ENCODE measurements around the gene C1QTNF2.
"Not testable (repeated sequence)": the region's sequence is repeated elsewhere in the genome, so short reads cannot be mapped to it uniquely, and the experiment has no call there.

The C1QTNF2 gene

DNA sequence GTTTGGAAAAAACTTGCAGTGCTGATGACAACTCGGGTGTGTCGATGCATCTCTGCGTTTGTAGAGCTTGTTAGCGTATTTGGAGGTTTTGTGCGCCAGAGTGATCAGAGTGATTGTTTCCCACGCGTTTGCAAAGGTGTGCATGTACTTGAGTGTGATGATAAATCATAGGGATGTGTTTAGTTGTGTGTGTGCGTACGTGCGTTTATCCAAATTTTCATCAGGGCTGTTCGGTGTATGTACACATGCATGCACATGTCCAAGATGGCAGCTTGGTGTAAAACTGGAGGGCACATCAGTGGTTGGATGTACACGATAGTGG, 248 bp upstream of the C1QTNF2 start:
- no peak for DNase-seq

DNA sequence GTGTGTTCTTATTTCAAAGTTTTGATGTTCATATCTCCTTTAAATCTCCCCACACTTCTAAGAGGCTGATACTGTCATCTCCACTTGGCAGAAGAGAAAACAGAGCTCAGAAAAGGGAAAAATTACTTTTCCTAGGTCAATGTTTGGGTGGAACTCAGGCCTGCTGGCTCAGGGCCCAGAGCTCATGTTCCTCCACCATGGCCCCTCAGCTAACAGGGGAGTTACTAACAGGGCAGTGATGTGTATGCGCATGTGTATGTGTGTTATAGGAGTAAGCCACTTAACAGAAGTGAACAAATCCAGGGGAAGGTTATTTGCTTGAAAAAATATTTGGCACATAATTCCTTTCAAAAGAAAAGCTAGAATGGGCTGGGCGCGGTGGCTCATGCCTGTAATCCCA, 2.5 kb downstream of the C1QTNF2 start:
- no peak for DNase-seq

DNA sequence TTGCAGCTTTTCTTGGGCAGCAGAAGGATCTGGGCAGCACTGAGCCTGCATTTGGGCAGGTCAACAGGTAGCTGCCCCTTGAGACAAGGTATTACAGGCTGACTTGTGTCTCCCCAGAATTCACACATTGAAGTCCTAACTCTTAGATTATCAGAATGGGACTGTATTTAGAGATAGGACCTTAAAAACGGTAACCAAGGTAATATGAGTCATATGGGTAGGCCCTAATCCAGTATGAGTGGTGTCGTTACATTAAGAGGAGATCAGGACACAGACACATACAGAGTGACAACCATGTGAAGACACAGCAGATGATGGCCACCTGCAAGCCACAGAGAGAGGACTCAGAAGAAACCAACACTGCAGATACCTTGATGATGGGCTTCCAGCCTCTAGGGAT, 3.2 kb downstream of the C1QTNF2 start:
- DNase-seq, result no peak

DNA sequence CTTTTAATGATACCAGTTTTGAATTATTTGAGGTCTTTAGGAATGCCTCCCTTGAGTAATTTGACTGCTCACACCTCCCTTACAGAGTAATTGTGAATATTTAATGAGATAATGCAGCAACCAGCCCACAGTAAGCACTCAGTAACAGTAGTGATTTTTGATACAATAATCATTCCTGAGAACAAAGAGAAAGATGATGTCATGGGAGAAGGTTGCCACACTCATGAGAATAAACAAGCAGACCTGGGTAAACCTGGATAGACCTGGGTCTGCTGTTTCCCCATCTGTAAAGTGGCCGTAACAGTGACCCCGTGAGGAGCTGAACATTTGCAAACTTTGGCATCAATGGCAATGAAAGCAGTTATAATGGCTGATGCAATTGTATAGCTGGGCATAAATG, 4.2 kb downstream of the C1QTNF2 start:
- DNase-seq, result no peak

DNA sequence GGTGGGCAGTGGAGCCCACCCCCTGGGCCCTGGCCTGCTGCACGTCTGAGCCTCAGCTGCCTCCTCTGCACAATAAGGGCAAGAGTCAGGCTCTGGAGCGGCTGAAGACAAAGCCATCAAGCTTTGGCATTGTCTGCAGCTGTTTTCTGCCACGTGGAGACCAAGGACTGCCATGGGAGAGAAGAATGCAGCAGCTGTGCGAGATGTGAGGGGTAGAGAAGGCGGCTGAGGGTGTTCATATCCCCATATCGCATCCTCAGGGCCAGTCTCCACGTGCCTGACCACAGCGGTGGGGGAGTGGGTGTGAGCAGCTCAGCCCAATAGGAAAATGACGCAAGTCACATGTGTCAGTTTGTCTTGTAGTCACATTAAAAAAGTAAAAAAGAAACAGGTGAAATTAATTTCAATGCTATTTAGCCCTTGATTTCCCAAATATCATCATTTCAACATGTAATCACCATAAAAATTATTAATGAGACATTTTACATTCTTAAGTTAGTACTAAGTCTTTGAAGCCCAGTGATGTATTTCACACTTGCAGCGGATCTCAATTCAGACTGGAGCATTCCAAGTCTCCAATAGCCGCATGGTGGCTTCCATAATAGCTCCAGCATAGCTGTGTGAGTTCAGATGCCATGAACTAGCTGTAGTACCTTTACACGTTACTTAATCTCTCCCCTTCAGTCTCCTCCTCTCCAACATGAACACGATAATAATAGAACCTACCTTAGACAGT, 6.6 kb downstream of the C1QTNF2 start:
- no peak for DNase-seq

DNA sequence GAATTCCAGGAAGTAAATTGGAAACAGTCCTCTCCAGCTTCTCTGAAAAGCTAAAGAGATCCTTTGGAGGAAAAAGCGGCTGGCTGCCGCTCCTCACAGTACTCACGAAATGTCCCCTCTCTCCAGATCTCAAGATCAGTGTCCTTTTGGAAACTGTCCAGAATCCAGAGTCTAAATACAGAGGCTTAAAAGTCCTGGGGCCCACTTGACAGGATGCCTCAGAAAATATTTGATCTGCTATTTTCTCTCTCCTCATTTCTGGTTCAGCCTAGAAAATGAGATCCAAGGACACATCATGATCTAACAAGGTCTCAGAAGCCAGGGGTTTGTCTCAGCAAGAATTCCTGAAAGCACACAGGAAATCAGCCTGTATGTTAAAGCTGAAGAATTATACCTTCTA, 7.2 kb downstream of the C1QTNF2 start:
- no peak for DNase-seq

DNA sequence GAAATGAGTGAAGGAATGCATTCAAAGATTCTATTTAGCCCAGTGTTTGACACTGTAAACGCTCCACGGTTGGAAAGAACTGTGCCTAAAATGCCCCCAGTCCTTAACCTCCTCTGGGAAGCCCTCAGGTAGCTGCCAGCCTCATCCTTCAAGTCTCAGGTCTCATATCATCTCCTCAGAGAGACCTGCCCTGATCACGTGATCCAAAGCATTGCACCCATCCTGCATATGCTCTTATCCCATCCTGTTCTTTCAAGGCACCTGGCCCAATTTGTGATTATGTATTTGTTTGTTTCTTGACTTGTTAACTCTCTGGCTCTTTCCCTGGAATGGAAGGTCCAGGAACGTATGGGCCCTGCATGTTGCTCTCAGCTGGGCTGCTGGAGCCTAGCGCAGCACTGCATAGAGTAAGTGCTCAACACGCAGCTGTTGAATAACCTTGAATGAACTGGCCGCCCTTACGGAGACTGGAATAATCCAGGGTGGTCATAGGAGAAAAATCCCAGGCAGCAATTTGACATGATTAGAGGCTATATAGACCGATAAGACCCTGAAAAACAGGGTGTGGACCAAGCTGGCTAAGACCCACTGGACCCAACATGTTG, 8.7 kb downstream of the C1QTNF2 start:
- DNase-seq, result no peak

DNA sequence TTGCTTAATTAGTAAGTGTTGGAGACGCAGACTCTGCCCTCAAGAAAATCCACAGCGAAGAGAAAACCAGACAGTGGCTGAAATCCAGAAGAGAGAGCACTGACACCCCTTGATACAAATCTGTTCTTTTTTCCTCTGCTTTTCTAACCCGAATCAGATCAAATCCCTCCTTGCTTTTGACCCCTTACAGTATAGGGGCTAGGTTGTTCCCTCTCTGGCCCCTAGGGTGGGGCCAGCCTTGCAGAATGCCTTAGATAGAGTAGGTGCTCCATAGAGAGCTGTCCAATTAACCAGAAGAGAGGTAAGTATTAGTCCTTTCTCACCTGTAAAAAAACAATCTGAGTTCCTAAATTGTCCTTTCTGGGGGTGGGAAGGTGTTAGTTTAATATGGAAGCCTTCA, 10.1 kb downstream of the C1QTNF2 start:
- no peak for DNase-seq

DNA sequence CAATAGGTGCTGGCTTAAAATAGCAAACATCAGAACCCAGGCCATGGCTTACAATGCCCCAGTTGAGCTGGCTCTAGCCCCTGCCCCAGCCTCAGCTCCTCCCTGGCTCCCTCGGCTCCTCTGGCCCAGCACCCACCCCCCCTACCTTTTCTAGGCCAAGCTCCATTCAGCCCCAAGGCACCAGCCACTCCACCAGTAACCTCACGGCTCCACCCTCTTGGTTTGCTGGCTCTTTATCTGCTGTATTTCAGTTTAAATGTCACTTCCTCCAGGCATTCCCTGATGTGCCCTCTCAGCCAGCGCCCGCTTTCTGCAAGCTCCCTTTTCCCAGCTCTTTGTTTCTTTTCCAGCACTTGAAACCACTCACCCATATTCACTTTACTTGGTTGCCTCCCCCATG, 10.6 kb downstream of the C1QTNF2 start:
- no peak for DNase-seq

DNA sequence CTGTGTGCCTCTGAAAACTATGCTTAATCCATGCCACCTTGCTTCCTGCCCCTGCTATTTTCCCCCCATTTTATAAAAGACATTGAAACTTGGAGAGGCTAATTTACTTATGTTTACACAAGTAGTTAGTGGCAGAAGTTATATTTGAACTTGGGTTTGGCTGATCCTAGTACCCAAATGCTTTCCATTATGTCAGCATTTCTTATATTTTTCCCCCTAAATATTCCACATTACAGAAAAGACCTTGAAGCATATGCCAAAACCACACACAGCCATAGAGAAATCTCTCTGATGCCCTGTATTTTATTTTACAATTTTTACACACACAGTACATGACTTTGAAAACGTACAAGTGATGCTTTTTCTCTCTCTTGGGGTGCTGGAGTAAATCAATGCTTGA, 11.2 kb downstream of the C1QTNF2 start:
- DNase-seq, result no peak

DNA sequence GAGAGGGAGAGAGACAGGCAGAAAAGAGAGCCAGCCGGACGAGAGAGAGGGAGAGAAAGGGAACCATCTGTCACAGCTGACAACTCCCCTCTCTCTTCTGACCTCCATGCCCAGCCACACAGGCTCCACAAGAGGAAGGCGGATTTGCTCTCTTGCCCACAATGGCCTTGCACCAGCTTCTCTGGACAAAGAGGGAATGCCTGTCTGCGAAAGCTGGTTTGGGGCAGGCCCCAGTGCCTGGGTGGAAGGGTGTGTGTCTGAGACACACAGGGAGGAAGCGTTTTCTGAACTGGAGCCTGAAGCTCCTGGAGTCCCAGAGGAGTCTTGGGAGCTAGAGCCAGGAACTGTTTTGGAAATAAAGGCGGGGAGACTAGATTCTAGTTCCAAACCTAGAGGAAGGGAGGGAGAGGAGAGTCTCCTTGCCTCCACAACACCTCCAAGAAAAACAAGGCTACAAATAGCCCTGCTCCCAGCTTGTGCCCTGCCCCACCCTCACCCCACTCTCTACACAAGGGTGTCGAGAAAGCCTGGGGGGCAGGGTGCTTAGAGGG, 12.5 kb downstream of the C1QTNF2 start:
- DNase-seq, result no peak

DNA sequence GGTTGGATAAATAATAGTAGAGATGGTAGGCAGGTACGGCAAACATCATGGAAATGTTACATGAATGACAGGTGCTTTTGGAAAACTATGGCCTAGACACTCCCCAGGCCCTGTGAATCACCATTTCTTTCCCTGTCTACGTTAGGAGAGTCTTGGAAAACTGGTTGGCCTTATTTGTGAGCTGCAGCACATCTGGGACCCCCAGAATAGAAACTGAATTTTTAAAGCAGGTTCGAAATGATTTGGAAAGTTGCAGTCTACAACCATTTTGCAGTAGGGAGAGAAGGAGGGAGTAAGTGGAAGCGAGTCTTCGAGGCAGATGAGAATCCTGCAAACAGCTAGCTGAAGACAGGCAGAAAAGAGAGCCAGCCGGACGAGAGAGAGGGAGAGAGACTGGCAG, 13.0 kb downstream of the C1QTNF2 start:
- DNase-seq, result no peak

DNA sequence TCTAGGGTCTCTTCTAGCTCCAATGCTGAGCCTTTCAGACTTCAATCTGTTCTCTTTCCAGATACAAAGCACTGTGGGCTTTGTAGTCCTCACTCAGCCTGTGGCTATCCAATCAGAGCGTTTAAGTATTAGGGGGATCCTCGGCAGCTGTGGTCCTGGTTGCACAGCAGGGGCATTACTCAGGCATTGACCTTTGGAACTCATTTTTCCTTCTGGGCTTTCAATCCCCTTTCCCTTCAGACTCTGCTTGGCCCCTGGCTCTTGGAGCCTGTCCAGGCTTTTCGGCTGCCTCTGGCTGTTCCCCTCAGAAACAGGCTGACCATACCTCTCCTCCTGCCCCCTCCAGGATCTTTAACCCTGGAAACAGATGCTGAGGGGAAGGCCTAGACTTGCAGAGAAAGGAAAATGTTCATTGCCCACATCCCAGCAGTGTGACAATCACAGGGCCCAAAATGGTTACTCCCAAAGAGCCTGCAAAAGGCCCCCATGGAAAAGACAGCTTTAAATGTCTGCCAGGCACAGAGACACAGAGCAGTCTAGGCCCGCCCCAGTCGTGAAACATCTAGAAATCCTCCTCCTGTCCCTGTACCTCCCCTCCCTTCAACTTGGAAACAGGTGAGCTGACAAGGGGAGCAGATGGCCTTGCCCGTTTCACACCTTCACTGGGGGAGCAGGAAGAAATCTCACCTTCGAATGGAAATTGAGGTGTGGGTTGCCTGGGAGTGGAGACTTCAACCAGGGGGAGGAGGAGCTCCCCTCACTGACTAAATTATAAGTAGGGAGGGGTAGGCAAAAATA, 13.7 kb downstream of the C1QTNF2 start:
- DNase-seq, result no peak

DNA sequence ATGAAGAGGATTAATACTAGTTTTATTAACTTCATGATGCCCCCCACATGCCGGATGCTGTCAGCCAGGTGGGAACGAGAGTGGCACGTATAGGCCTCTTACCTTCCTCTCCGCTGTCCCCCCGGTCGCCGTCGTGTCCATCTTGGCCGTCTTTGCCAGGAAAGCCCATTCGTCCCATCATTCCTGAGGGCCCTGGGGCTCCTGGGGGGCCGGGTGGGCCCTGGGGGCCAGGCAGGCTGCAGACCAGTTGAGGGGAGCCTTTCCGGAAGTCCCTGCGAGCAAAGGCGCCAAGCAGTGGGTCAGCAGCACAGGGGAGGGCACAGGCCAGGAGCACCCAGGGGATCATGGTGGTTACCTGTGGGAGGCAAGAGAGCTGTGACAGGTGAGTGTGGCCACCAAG, 15.8 kb downstream of the C1QTNF2 start:
- no peak for DNase-seq

DNA sequence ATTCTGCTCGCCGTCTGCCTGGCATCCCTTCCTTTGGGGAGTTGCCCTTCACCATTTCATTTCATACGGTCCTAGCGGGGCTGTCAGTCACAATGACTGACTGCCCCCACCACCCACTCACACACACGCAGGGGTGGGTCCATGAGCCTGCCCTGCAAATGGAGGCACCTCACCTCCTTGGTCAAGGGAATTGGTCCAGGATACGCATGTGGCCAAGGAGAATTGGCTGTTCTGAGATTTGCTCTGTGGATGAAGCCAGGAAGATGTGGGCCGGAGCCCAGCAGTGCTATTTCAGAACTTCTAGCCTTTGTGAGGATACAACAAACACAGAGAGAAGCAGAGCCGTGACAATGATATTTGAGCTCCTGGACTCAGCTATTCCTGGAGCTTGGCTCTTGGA, 17.0 kb downstream of the C1QTNF2 start:
- no peak for DNase-seq

DNA sequence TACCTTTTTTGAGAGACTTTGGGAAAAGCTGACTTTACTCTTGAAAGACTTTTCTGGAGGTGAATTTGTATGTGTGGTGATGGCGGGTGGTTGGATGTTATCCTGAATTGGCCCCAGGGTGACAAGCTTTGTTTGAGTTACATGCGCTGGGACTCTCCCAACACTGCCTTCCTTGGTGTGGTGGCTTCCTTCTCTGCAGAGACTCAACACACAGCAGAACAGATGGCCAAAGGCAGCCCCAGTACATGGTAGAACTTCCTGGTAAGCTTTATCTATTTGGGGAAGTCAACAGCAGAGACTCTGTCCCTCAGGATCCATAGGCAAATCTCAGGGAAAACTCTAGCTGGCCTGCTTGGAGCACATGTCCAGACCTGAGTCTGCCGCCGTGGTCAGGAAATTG, 18.1 kb downstream of the C1QTNF2 start:
- no peak for DNase-seq

DNA sequence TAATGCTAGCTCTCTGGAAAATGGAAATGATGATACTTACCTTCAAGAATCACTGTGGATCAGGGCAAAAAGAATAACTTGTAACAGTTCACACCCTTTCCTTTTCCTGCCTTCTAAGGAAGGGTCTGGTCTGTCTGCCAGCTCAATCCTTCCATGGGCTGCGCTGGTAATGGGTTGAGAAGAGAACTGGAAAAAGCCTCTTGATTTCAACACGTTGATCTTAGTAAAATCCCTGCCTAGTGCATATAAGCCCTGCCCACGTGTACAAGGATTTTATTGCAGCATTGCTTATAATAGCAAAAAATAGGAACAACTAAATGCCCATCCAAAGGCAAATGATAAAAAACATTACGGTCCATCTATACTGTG, 20.5 kb downstream of the C1QTNF2 start:
- DNase-seq, result no peak

DNA sequence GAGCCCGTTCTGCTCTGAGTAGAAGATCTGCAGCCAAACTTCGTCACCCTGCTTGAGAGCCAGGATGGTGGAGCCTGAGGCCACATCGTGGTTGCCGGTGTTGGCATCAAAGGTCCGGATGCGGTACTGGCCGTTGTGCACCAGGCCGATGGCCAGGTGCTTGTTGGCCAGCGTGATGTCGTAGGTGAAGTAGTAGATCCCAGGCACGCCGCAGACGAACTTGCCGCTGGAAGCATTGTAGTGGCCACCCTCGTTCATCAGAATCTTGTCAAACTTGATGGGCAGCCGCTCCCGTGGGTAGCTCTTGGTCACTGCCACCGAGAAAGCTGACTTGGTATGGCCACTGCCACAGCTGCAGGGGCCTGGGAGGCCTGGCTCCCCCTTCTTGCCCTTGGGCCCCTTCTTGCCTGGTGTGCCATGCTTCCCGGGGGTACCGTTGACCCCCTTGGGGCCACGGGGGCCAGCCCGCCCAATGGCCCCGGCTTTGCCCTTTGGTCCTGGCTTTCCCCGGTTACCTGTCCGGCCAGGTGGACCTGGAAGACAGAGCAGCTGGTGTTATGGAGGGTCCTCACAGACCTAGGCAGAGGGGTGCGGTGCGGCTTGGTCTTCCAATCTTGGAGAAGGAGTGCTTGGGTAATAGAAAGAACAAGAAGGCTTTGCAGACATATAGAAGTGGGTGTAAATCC, 21.0 kb downstream of the C1QTNF2 start:
- DNase-seq, result no peak

DNA sequence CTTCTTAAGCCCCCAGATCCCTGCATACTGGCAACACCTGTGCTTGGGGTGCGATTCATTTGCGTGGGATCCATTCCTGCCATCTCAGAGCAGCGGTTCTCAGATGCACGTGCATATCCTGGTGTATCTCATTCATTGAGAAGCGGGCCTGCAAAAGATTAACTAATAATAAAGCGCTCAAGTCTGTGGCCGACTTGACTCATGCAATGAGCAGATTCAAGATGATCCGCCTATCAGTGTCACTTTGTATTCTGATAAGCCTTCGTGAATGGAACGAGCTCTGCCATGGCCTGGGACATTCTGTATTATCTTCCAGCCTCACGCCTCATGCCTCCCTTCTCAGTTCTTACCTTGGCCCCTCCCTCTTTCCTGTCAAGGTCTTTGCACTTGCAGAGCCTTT, 22.3 kb downstream of the C1QTNF2 start:
- DNase-seq, result no peak

DNA sequence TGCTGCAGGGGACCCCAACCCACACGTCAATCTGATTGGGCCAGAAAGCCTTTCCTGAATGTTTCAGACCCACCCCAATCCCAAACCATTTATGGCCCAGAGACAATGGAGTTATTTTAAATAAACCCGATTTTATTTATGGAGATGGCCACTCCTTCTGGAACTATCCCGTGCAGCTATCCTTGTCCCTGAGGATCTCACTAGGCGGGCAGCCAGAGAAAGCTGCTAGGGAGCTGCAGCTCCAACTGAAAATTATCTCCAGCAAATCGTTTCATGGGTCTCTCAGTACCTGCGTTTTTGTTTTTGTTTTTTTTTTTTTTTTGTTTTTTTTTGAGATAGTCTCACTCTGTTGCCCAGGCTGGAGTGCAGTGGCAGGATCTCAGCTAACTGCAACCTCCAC, 23.0 kb downstream of the C1QTNF2 start:
- no peak for DNase-seq

DNA sequence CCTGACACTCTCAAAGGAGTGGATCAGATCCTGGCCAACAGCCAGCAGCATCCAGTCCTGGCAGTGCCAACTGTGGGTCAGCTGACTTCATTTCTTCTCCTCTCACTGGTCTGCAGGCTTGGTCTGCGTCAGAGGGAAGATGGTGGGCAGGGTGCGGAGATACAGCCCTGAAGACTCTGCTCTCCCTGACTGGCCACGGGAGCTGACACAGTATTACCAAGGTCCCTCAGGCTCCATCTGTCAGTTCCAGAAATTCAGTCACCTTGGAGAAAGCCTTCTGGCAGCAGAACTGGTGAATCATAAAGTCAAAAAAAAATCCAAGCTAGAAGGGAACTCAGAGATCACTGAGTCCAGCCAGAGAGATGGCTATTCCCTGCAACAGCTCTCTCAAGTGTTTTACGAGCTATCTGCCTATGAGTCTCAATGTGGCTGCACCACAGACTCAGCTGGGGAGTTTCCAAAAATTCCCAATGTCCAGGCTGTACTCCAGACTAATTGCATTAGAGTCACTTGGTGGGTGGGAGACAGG, 27.9 kb downstream of the C1QTNF2 start:
- DNase-seq, result peak; percentile 68

DNA sequence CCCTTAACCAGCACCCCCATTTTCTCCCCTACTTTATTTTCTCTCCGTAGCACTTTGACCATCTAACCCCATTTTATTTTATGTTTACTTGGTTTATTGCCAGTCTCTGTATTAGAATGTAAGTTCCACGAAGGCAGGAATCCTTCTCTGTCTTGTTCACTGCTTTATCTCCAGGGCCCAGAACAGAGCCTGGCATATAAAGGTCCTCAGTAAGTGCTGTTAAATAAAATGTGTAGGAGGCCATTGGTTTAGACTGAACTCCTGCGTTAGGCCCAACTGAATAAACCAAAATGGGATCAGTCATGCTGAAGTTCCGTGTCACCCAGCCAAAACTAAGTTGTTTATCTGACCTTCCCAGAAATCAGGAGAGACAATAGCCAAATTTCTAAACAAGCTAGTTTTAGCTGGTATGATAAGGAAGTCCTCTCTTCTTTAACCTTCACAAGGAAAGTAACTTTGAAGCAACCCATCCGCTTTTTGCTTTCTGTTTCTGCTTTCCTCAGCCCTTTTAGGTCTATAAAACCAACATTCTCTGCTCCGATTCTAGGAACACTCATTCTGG, 29.0 kb downstream of the C1QTNF2 start:
- no peak for DNase-seq

DNA sequence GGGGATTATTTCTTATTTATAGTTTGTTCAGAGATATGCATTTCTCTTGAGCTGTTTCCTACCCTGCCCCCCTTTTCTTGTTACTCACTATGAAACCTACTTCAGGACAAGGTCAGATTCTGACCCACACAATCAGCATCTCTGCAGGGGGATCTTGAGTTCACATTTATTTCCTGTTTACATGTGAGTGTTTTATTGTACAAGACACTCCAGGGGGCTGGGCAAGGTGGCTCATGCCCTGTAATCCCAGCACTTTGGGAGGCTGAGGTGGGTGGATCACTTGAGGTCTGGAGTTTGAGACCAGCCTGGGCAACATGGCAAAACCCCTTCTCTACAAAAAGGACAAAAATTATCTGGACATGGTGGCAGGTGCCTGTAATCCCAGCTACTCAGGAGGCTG, 29.9 kb downstream of the C1QTNF2 start:
- DNase-seq, result not testable (repeated sequence)
